ENCODE data around the gene ZSWIM3.

DNA sequence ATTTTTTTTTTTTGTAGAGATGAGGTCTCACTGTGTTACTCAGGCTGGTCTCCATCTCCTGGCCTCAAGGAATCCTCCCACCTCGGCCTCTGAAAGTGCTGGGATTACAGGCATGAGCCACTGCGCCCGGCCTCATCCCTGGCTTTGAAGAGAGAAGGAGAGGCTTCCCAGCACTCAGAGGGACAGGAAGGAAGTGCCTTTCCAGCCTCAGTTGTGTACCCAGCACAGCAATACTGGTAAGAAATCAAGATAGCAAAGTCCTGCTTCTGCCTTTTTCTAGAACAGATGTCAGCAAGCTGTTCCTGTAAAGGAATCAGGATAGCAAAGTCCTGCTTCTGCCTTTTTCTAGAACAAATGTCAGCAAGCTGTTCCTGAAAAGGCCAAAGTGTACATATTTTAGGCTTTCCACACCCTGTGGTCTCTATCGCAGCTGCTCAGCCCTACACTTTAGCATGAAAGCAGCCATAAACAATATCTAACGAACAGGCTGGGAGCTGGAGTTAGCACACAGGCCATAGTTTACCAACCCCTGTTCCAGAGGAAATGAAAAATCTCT is 60.8 kb downstream of the ZSWIM3 start:
- no peak for TF ChIP-seq CTCF (IDR thresholded peaks at IDR 0.05; ENCODE audit: poor library complexity, severe bottlenecking)
- no peak for TF ChIP-seq RAD21 (conservative IDR thresholded peaks at IDR 0.05)
- no peak for TF ChIP-seq EZH2 (IDR thresholded peaks at IDR 0.05; ENCODE audit: borderline replicate concordance, insufficient read depth, low read length, poor library complexity, severe bottlenecking)

Measured in neural cell (in vitro differentiated cells).